Measurements from ENCODE around the gene AFM. TPM values are rescaled to one million over a fixed set of nuclear protein-coding genes. Genes with fewer than 3 reads are reported as not detected.

Gene AFM
- total and polyA plus RNA-seq, 2 of the 13 experiments (the other 11 are each of a cell fraction or from before 2014, with no cell fraction given): 0.13 to 1.8 TPM

DNA sequence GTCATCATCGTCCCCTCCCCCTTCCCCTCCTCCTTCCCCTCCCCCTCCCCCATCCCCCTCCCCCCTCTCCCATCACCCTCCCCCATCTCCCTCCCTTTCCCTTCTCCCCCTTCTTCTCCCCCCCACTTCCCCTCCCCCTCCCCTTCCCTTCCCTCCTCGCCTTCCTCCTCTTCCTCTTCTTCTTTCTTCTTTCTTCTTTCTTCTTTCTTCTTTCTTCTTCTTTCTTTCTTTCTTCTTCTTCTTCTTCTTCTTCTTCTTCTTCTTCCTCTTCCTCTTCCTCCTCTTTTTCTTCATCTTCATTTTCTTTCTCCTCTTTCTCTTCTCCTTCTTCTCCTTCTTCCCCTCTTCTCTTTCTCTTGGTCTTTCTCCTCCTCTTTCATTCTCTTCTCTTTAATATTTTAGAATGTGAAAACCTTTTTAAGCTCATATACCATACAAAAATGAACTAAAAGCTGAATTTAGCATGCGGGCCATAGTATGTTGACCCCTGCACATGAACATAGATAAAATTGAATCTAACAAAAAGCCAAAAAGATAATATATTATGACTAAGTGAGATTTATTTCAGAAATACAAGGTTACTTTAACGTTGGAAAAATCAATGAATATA lies 20.5 kb upstream of the AFM start:
- DNase-seq (ENCODE audit: low spot score) (no peak), FAIRE-seq (no peak), ATAC-seq (no peak)
- no peaks in the 10 kb centered on the region; a peak in 1 of 5 replicates for H3K27me3 ChIP-seq (ENCODE audit: control insufficient read depth in 1 of 2, insufficient read depth in 2 of 2, low read length in 2 of 2)
- no peaks in the 10 kb centered on the region for H3K9me3 ChIP-seq (ENCODE audit: low read length)
- 74% methylated on average over 4 of the region's 4 CpGs for WGBS (ENCODE audit: low lambda C conversion rate)
- H3K27ac ChIP-seq (ENCODE audit: extremely low read length, insufficient read depth, low read length): no peak overlapping the region
- BruUV-seq (replicated peaks): no TSS peak
- POLR2A ChIA-PET: no interaction called here
- H4K20me1 ChIP-seq (ENCODE audit: insufficient read depth, low read length): no peaks in the 10 kb centered on the region
- no peak overlapping the region for H2AFZ ChIP-seq (ENCODE audit: low read length)
- no peaks in the 10 kb centered on the region for H3K36me3 ChIP-seq (replicated peaks in 1 of 2; ENCODE audit: control insufficient read depth in 1 of 2, insufficient read depth in 2 of 2, low read length in 2 of 2)
- H3K79me2 ChIP-seq (ENCODE audit: insufficient read depth, low read length): no peaks in the 10 kb centered on the region
- in situ Hi-C loops (cut with HindIII; ENCODE audit: extremely low pct_ligation_motif_present, low pct_unique_long_range_greater_than_20kb) (loop anchor here (25.0 kb wide), 1 partner anchor 101 kb away; no protein-coding TSS in a partner anchor), intact Hi-C loops (cut with micrococcal nuclease; ENCODE audit: unreplicated experiment) (no loop called here)
- no peak overlapping the region for H3K9ac ChIP-seq (ENCODE audit: insufficient read depth, low read depth, low read length)
- H3K4me1 ChIP-seq (ENCODE audit: insufficient read depth, low read length): no peaks in the 10 kb centered on the region
- H3K4me3 ChIP-seq (replicated peaks in 1 of 3; ENCODE audit: insufficient read depth in 1 of 3, low read depth in 2 of 3, low read length in 3 of 3): no peak overlapping the region
- H3K4me2 ChIP-seq (ENCODE audit: low read depth, low read length): no peak overlapping the region
- CTCF ChIA-PET (ENCODE audit: low intra/inter-chr PET ratio, low total read pairs): no interaction called here
- TF ChIP-seq ZNF678 (CRISPR knock-in tag; IDR thresholded peaks at IDR 0.05) (no peak), PCBP1 (IDR thresholded peaks at IDR 0.05; ENCODE audit: borderline replicate concordance, low read depth, low read length) (0 out of 2 replicates have a peak, but pooled peaks have one; percentile 73), MIXL1 (CRISPR knock-in tag; IDR thresholded peaks at IDR 0.05) (no peak), ZNF17 (CRISPR knock-in tag; IDR thresholded peaks at IDR 0.05) (no peak), ZNF3 (CRISPR knock-in tag; IDR thresholded peaks at IDR 0.05) (no peak), TBX3 (IDR thresholded peaks at IDR 0.05; ENCODE audit: borderline replicate concordance) (no peak), HNRNPK (IDR thresholded peaks at IDR 0.05; ENCODE audit: low read depth, low read length, poor library complexity, severe bottlenecking) (peak; percentile 99), ZNF737 (CRISPR knock-in tag; IDR thresholded peaks at IDR 0.05; ENCODE audit: borderline replicate concordance) (no peak), PPARG (CRISPR knock-in tag; conservative IDR thresholded peaks at IDR 0.05) (no peak)
- TF ChIP-seq, protein P1, sequence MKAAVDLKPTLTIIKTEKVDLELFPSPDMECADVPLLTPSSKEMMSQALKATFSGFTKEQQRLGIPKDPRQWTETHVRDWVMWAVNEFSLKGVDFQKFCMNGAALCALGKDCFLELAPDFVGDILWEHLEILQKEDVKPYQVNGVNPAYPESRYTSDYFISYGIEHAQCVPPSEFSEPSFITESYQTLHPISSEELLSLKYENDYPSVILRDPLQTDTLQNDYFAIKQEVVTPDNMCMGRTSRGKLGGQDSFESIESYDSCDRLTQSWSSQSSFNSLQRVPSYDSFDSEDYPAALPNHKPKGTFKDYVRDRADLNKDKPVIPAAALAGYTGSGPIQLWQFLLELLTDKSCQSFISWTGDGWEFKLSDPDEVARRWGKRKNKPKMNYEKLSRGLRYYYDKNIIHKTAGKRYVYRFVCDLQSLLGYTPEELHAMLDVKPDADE (CRISPR knock-in tag; IDR thresholded peaks at IDR 0.05): no peak
